GM23338 (cell line): ENCODE measurements around the gene ZBTB40.

Source experiments
- CREB1 ChIP-seq: fragments of 250-450 bp; sonication (Bioruptor Pico); IDR thresholded peaks from 2 replicates; pipeline ENCODE4 v1.5.0; 2020; ENCODE audit warnings: low read depth, mild to moderate bottlenecking, moderate library complexity
- CTCF ChIP-seq, 2 experiments: fragments of 200-600 bp in 1 of 2; sonication (generic) in 1 of 2; conservative IDR thresholded peaks; 2 replicates each; pipeline versions ENCODE4 v1.5.1 to v1.6.1; 2016 to 2017; ENCODE audit warnings: antibody characterized with exemption in 2 of 2, low read depth in 2 of 2, mild to moderate bottlenecking in 2 of 2, moderate library complexity in 1 of 2
- EZH2phosphoT487 ChIP-seq: fragments of 200-600 bp; sonication (generic); IDR thresholded peaks from one replicate; pipeline ENCODE4 v1.8.1; 2018; ENCODE audit warnings: antibody characterized with exemption; ENCODE audit not compliant: unreplicated experiment
- JUNB ChIP-seq: IDR thresholded peaks from one replicate; pipeline ENCODE4 v1.6.1; 2016; ENCODE audit warnings: antibody characterized with exemption; ENCODE audit not compliant: unreplicated experiment
- ZNF114 ChIP-seq: fragments of 250-450 bp; sonication (Bioruptor Pico); IDR thresholded peaks from 2 replicates; pipeline ENCODE4 v1.5.0; 2020; ENCODE audit warnings: mild to moderate bottlenecking, moderate library complexity

- TF ChIP-seq EZH2phosphoT487, result no peak
- no peak for TF ChIP-seq ZNF114 (CRISPR knock-in tag)
- no peak for TF ChIP-seq JUNB
- no peak for TF ChIP-seq CREB1
- no peak for TF ChIP-seq CTCF (conservative IDR thresholded peaks at IDR 0.05; ENCODE audit: low read depth in 2 of 2)
Measured at GRCh38 chr1:22547186-22547817, 95.7 kb downstream of the ZBTB40 start.
